Brain microvascular endothelial cell (primary cell): Measurements from ENCODE around the gene CCDC181.

ENCODE experiments used
- DNase-seq: peaks from one replicate; pipeline ENCODE4 v3.0.0-alpha.2; 2020
- H3K27ac ChIP-seq: fragments of 250-450 bp; sonication (Bioruptor Pico); 2 replicates; pipeline ENCODE4 v1.5.1; 2020; ENCODE audit warnings: mild to moderate bottlenecking, moderate library complexity
- H3K27me3 ChIP-seq: fragments of 250-450 bp; sonication (Bioruptor Pico); replicated peaks from 2 replicates; pipeline ENCODE4 v1.5.1; 2020; ENCODE audit warnings: mild to moderate bottlenecking
- H3K36me3 ChIP-seq: fragments of 250-450 bp; sonication (Bioruptor Pico); replicated peaks from 2 replicates; pipeline ENCODE4 v1.5.1; 2020; ENCODE audit warnings: mild to moderate bottlenecking
- H3K4me3 ChIP-seq: 2 replicates; pipeline ENCODE4 v1.5.1; 2011; ENCODE audit warnings: low read depth, mild to moderate bottlenecking, control low read depth, low read length, moderate library complexity
- in situ Hi-C: cut with HindIII; loops from 2 replicates; pipeline ENCODE4 v1.10.0; 2017; ENCODE audit warnings: low sequenced_read_pairs, low pct_ligation_motif_present
- TF ChIP-seq, protein P1 (sequence below): IDR thresholded peaks from 2 replicates; pipeline ENCODE4 v1.5.1; 2011; ENCODE audit warnings: low read depth, mild to moderate bottlenecking, moderate library complexity, low read length, control low read depth, inconsistent platforms; ENCODE audit errors: missing control alignments

Gene CCDC181

DNA sequence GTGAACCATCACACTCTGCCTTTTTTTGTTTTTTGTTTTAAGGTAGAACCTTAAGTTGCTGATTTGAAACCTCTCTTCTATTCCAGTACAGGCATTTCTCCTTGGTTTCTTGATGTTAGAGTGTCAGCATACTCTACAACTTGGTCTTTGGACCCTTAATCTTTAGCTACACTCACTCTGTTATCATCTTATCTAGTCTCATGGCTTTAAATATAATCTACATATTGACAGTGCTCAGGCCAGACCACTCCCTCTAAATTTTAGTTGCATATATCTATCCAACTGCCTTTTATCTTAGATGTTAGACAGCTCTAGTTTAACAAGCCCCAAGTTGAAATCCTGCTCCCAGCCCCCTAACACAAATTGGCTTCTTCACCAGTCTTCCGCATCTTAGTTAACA lies 81.8 kb downstream of the CCDC181 start:
- no peaks in the 10 kb centered on the region for H3K27me3 ChIP-seq
- DNase-seq: no peak
- H3K4me3 ChIP-seq: no peak overlapping the region
- H3K36me3 ChIP-seq: no peaks in the 10 kb centered on the region
- TF ChIP-seq, protein P1, sequence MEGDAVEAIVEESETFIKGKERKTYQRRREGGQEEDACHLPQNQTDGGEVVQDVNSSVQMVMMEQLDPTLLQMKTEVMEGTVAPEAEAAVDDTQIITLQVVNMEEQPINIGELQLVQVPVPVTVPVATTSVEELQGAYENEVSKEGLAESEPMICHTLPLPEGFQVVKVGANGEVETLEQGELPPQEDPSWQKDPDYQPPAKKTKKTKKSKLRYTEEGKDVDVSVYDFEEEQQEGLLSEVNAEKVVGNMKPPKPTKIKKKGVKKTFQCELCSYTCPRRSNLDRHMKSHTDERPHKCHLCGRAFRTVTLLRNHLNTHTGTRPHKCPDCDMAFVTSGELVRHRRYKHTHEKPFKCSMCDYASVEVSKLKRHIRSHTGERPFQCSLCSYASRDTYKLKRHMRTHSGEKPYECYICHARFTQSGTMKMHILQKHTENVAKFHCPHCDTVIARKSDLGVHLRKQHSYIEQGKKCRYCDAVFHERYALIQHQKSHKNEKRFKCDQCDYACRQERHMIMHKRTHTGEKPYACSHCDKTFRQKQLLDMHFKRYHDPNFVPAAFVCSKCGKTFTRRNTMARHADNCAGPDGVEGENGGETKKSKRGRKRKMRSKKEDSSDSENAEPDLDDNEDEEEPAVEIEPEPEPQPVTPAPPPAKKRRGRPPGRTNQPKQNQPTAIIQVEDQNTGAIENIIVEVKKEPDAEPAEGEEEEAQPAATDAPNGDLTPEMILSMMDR: no peak
- in situ Hi-C loops: loop anchor here (25.0 kb wide), 1 partner anchor 733 kb away; no protein-coding TSS in a partner anchor
- no peak overlapping the region for H3K27ac ChIP-seq
